ENCODE data around the gene PRRC2A. TPM values are rescaled to one million over a fixed set of nuclear protein-coding genes. Genes with fewer than 3 reads are reported as not detected.
A peak's percentile ranks its signal among the peaks of the same experiment; 100 is the strongest.

PRRC2A gene
- total and polyA plus RNA-seq, 7 donors = 28.8 to 109 (median 44.1) TPM

DNA sequence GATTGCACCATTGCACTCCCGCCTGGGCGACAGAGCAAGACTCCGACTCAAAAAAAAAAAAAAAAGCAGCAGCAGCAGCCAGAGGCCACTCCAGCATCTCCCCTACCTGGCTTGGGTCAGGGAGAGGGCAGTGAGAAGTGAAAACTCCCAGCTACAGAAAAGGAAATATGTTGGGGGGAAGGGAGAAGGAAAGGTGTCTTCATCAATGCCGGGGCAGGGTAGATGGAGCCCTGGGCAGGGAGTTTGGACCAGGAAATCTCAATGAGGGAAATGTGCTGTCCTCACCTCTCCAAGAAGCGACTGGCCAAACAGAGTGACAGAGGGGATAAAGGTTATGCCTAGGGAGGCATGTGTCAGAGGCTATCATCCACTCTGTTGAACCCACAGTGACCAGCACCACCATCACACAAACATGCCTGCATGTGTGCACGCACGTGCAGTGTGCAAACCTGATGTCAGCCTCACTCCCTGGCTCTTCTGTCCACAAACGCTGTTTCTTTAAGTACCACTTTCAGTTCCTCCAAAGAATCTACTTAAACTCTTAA is 6.4 kb upstream of the PRRC2A start:
- H3K4me3 ChIP-seq = no peak overlapping the region
- no peak for TF ChIP-seq CTCF (IDR thresholded peaks at IDR 0.05)
- DNase-seq = no peak
- intact Hi-C loops (cut with DNase I) = no loop called here
- H3K9me3 ChIP-seq = no peaks in the 10 kb centered on the region
- H3K36me3 ChIP-seq = no peaks in the 10 kb centered on the region
- 69 to 70% methylated on average over 8 of the region's 8 CpGs for WGBS, 2 donors
- H3K4me1 ChIP-seq = peaks cover 0 to under 1% (median under 1%) of the 10 kb centered on the region in 4 donors
- no peak overlapping the region for H3K27ac ChIP-seq
- no peaks in the 10 kb centered on the region for H3K27me3 ChIP-seq

DNA sequence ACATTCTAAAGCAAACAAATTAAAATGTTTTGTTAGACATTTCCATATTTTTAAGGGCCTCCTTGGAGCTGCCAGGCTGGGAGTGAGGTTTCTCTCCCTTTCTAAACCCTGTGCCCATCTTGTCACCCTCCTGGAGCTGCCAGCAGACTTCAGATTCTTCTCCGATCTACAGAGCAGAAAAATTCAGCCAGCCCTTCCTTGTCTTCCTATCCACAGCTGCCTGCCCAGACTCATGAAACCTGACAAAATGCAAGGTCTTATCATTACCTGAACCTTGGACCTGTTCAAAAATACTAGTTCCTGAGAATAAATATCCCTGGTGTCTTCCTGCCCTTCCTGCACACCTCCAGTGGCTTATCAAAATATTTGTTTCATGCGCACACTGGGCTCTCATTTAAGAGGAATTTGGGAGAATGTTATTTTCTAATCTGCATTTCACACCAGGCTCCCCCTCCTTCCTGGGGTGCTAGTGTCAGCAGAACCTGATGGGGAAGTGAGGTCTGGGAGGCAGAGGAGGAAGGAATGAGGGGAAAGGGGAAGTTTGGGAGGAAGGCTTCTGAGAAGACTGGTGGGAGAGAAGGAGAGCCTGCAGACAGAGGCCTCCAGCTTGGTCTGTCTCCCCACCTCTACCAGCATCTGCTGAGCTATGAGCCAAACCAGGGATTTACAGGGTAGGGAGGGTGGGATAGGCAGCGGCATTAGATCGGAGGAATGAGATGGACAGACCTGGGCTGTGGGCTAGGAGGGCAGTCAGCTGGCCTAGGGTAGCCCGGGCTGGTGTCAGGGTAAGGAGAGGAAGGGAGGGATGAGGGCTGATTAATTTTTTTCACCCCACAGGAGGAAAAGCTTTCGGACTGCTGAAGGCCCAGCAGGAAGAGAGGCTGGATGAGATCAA is 5.6 kb upstream of the PRRC2A start, which contains the start of gene AIF1:
Gene AIF1 (plus strand): TSS at position 551 of the 895 bp plus-strand sequence. CDS start 96 bp downstream, at position 647.
- peak within 1 kb of the TSS; percentile 14 to 36 (median 24) for H3K27ac ChIP-seq
- no peak for DNase-seq
- peaks cover 2 to 6% (median 4%) of the 10 kb centered on the region in 4 donors for H3K4me1 ChIP-seq
- TF ChIP-seq POLR2A (IDR thresholded peaks at IDR 0.05) (no peak), EP300 (IDR thresholded peaks at IDR 0.05) (no peak), POLR2AphosphoS5 (IDR thresholded peaks at IDR 0.05) (no peak), CTCF (IDR thresholded peaks at IDR 0.05) (no peak)
- peak within 1 kb of the TSS in 3 of 4 donors; percentile 2 to 29 (median 9) for H3K4me3 ChIP-seq
- H3K9me3 ChIP-seq = no peaks in the 10 kb centered on the region
- intact Hi-C loops (cut with DNase I) = no loop called here
- WGBS, 2 donors = 49 to 55% methylated on average over 6 of the region's 6 CpGs
- H3K36me3 ChIP-seq = no peaks in the 10 kb centered on the region
- H3K27me3 ChIP-seq = no peaks in the 10 kb centered on the region

GRCh38 chr6:31615748-31616147 is 4.8 kb upstream of the PRRC2A start:
- DNase-seq = no peak
- peak overlapping the region in 3 of 4 donors; percentile 2 to 29 (median 9) for H3K4me3 ChIP-seq
- intact Hi-C loops (cut with DNase I) = no loop called here
- TF ChIP-seq POLR2A (IDR thresholded peaks at IDR 0.05) (no peak), EP300 (IDR thresholded peaks at IDR 0.05) (no peak), POLR2AphosphoS5 (IDR thresholded peaks at IDR 0.05) (no peak), CTCF (IDR thresholded peaks at IDR 0.05) (no peak)
- no peaks in the 10 kb centered on the region for H3K27me3 ChIP-seq
- H3K36me3 ChIP-seq = no peaks in the 10 kb centered on the region
- WGBS, 2 donors = 40 to 82% methylated on average over 7 of the region's 7 CpGs
- H3K27ac ChIP-seq = peak overlapping the region in 3 of 4 donors; percentile 14 to 36 (median 22)
- H3K9me3 ChIP-seq = no peaks in the 10 kb centered on the region
- peaks cover 2 to 6% (median 4%) of the 10 kb centered on the region in 4 donors for H3K4me1 ChIP-seq

DNA sequence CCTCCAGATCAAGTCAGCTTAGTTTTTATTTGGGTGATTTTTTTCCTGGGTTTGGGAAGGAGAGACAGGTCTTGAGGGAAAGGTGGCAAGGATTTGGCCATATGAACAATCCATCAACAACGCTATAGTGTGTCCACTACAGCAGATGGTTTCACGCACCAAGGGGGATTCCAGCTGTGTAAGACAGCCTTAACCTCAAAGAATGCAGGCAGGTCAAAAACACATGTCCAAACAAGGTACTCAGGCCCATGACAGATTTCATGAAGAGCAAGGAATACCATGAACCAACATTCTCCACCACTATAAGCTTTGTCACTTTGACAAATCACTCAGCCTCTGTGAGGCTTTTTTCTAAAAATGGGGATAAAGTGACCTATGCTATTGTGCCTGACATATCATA is 3.5 kb upstream of the PRRC2A start:
- H3K27ac ChIP-seq = no peak overlapping the region
- DNase-seq = no peak
- intact Hi-C loops (cut with DNase I) = no loop called here
- H3K9me3 ChIP-seq = no peaks in the 10 kb centered on the region
- TF ChIP-seq CTCF (IDR thresholded peaks at IDR 0.05) = no peak
- TF ChIP-seq EP300 (IDR thresholded peaks at IDR 0.05) = no peak
- TF ChIP-seq POLR2A (IDR thresholded peaks at IDR 0.05) = no peak
- no peaks in the 10 kb centered on the region for H3K36me3 ChIP-seq
- WGBS, 2 donors = 97% methylated on average over 2 of the region's 2 CpGs
- H3K4me3 ChIP-seq = no peak overlapping the region
- H3K4me1 ChIP-seq = peaks cover 2 to 15% (median 9%) of the 10 kb centered on the region in 4 donors
- no peaks in the 10 kb centered on the region for H3K27me3 ChIP-seq

Data from sigmoid colon (tissue), 7 donors.